Activated naive CD8-positive, alpha-beta T cell treated with anti-CD3 and anti-CD28 coated beads, Interleukin-2, amount 50 U/mL, for 16 hours (primary cell): ENCODE measurements around the gene PIM2.

Source experiments
- DNase-seq: peaks from one replicate; pipeline ENCODE4 v3.0.0-alpha.2; 2020; ENCODE audit warnings: low read depth, low spot score

The PIM2 gene

GRCh38 chrX:48864210-48864609 lies 54.6 kb downstream of the PIM2 start:
- no peak for DNase-seq
